K562 (cell line): ENCODE results near the gene SLC38A7. TPM values are rescaled to one million over a fixed set of nuclear protein-coding genes. Genes with fewer than 3 reads are reported as not detected.

Source experiments
- AFF1 ChIP-seq, 2 experiments: fragments of 450-650 bp; IDR thresholded peaks; 2 replicates each; pipeline ENCODE4 v1.6.1; 2018; ENCODE audit warnings: mild to moderate bottlenecking in 2 of 2, low read depth in 1 of 2; ENCODE audit not compliant: partially characterized antibody in 2 of 2
- CAMTA2 ChIP-seq: fragments of 250-450 bp; sonication (Bioruptor Pico); conservative IDR thresholded peaks from 2 replicates; pipeline ENCODE4 v1.5.1; 2022
- ESRRA ChIP-seq: fragments of 450-650 bp; IDR thresholded peaks from 2 replicates; pipeline ENCODE4 v1.6.1; 2014; ENCODE audit warnings: low read depth, mild to moderate bottlenecking, moderate library complexity, borderline replicate concordance
- HES1 ChIP-seq: fragments of 450-650 bp; IDR thresholded peaks from 2 replicates; pipeline ENCODE4 v1.6.1; 2016; ENCODE audit warnings: low read depth, mild to moderate bottlenecking, moderate library complexity
- HMGN3 ChIP-seq: IDR thresholded peaks from 2 replicates; pipeline ENCODE4 v1.6.1; 2011; ENCODE audit warnings: borderline replicate concordance, low read depth, mild to moderate bottlenecking, mixed read lengths, low read length; ENCODE audit not compliant: insufficient read length; ENCODE audit errors: extremely low read depth
- JUN ChIP-seq, 2 experiments: sonication (generic) in 1 of 2; formaldehyde crosslinking in 1 of 2; IDR thresholded peaks; 2 replicates each; pipeline versions ENCODE4 v1.6.1 to v1.8.0; 2012 to 2022; ENCODE audit warnings: borderline replicate concordance in 2 of 2, mild to moderate bottlenecking in 2 of 2, improper control_type of control experiment in 1 of 2, low read depth in 1 of 2, low read length in 1 of 2, missing genetic modification reagents in 1 of 2
- LEF1 ChIP-seq: fragments of 450-650 bp; IDR thresholded peaks from 2 replicates; pipeline ENCODE4 v1.6.1; 2016; ENCODE audit warnings: mild to moderate bottlenecking
- NR0B1 ChIP-seq: fragments of 450-650 bp; IDR thresholded peaks from one replicate; pipeline ENCODE4 v1.6.1; 2018; ENCODE audit warnings: mild to moderate bottlenecking, moderate library complexity; ENCODE audit not compliant: partially characterized antibody
- RBM34 ChIP-seq: fragments of 200-400 bp; formaldehyde crosslinking; IDR thresholded peaks from 2 replicates; pipeline ENCODE4 v1.6.1; 2018; ENCODE audit warnings: low read length, borderline replicate concordance; ENCODE audit not compliant: insufficient read depth
- SAP30 ChIP-seq: fragments of 200-600 bp; sonication (generic); IDR thresholded peaks from 2 replicates; pipeline ENCODE4 v1.6.1; 2012; ENCODE audit warnings: borderline replicate concordance, low read depth, mild to moderate bottlenecking, moderate library complexity, low read length, control low read depth, inconsistent platforms; ENCODE audit not compliant: insufficient read depth, poor library complexity, severe bottlenecking
- SIX5 ChIP-seq, 2 experiments: IDR thresholded peaks; 2 replicates each; pipeline ENCODE4 v1.6.1; 2011; ENCODE audit warnings: low read length in 2 of 2, borderline replicate concordance in 1 of 2, low read depth in 1 of 2, mild to moderate bottlenecking in 1 of 2, moderate library complexity in 1 of 2; ENCODE audit not compliant: insufficient read depth in 1 of 2
- YY1 ChIP-seq, 3 experiments: IDR thresholded peaks; 2 replicates each; pipeline ENCODE4 v1.6.1; 2011; ENCODE audit warnings: low read length in 2 of 3, mild to moderate bottlenecking in 2 of 3, moderate library complexity in 2 of 3, borderline replicate concordance in 1 of 3, control low read depth in 1 of 3, low read depth in 1 of 3; ENCODE audit not compliant: insufficient read depth in 3 of 3, insufficient replicate concordance in 2 of 3, control insufficient read depth in 1 of 3, insufficient read length in 1 of 3; ENCODE audit errors: extremely low read depth in 1 of 3
- ZNF584 ChIP-seq: fragments of 200-800 bp; sonication (Bioruptor generic); IDR thresholded peaks from 2 replicates; pipeline ENCODE4 v1.6.1; 2016; ENCODE audit warnings: low read depth, mild to moderate bottlenecking, missing genetic modification characterization, missing compliant biosample characterization
- ZNF79 ChIP-seq: fragments of 250-450 bp; sonication (Bioruptor Pico); IDR thresholded peaks from 2 replicates; pipeline ENCODE4 v1.4.0; 2020; ENCODE audit warnings: low read depth, mild to moderate bottlenecking, moderate library complexity
- polyA plus RNA-seq, 8 experiments: library from polyadenylated mRNA; depleted of rRNA in 4 of 8; stranded (reverse) in 5 of 8; unstranded in 3 of 8; fragments of >200 nt; fragmentation: Nextera tagmentation in 2 of 8; fragmentation: Illumina TruSeq in 1 of 8; extraction: Ambion mirVana in 2 of 8; extraction: Trizol in 1 of 8; gene quantifications; 2 replicates each; pipeline versions ENCODE4 v1.2.1 to v1.2.3, GENCODE V29; 2011 to 2014; ENCODE audit warnings: inconsistent platforms in 1 of 8, missing spikeins in 1 of 8
- total RNA-seq, 7 experiments: library from RNA; depleted of rRNA in 6 of 7; stranded (reverse); fragments of >200 nt in 6 of 7; fragmentation: Illumina TruSeq in 2 of 7; extraction: Trizol in 2 of 7; gene quantifications; 2 replicates each; pipeline versions ENCODE4 v1.2.1 to v1.2.3, GENCODE V29; 2011 to 2021; ENCODE audit warnings: low replicate concordance in 1 of 7
- TF ChIP-seq, protein P1 (sequence below): sonication (generic); formaldehyde crosslinking; IDR thresholded peaks from 2 replicates; pipeline ENCODE4 v1.9.0; 2022; ENCODE audit warnings: mild to moderate bottlenecking, missing genetic modification reagents
- TF ChIP-seq, protein P2 (sequence below): IDR thresholded peaks from 2 replicates; pipeline ENCODE4 v1.6.1; 2011; ENCODE audit not compliant: insufficient read length; ENCODE audit errors: extremely low read depth

The SLC38A7 gene
- total and polyA plus RNA-seq, 9 of the 15 experiments (the other 6 are each of a cell fraction or from before 2014, with no cell fraction given), result 2.7 to 12.2 (median 6.5) TPM

- TF ChIP-seq AFF1 (IDR thresholded peaks at IDR 0.05; ENCODE audit: low read depth in 1 of 2, partially characterized antibody in 2 of 2) (peak in 1 of 2 experiments; percentile 86), YY1 (IDR thresholded peaks at IDR 0.05; ENCODE audit: borderline replicate concordance in 1 of 3, control insufficient read depth in 1 of 3, extremely low read depth in 1 of 3, insufficient read depth in 3 of 3, insufficient read length in 1 of 3, insufficient replicate concordance in 2 of 3, low read depth in 1 of 3, low read length in 2 of 3) (peak in 2 of 3 experiments; percentile 69 to 73), ZNF584 (CRISPR knock-in tag) (no peak), NR0B1 (no peak), RBM34 (no peak), SAP30 (peak; percentile 92), CAMTA2 (CRISPR knock-in tag) (no peak), HMGN3 (peak; percentile 57), ESRRA (0 out of 2 replicates have a peak, but pooled peaks have one; percentile 36), LEF1 (no peak; the same call in 1 of the 2 replicates), JUN (IDR thresholded peaks at IDR 0.05; ENCODE audit: borderline replicate concordance, low read depth, low read length) (peak; percentile 38; the same call in 1 of the 2 replicates), JUN (CRISPR knock-in tag; IDR thresholded peaks at IDR 0.05; ENCODE audit: borderline replicate concordance) (no peak), HES1 (0 out of 2 replicates have a peak, but pooled peaks have one; percentile 10), SIX5 (IDR thresholded peaks at IDR 0.05; ENCODE audit: borderline replicate concordance in 1 of 2, insufficient read depth in 1 of 2, low read depth in 1 of 2, low read length in 2 of 2) (peak; percentile 92), ZNF79 (no peak)
- TF ChIP-seq, protein P1, sequence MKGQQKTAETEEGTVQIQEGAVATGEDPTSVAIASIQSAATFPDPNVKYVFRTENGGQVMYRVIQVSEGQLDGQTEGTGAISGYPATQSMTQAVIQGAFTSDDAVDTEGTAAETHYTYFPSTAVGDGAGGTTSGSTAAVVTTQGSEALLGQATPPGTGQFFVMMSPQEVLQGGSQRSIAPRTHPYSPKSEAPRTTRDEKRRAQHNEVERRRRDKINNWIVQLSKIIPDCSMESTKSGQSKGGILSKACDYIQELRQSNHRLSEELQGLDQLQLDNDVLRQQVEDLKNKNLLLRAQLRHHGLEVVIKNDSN (CRISPR knock-in tag), result peak; percentile 100
- TF ChIP-seq, protein P2, sequence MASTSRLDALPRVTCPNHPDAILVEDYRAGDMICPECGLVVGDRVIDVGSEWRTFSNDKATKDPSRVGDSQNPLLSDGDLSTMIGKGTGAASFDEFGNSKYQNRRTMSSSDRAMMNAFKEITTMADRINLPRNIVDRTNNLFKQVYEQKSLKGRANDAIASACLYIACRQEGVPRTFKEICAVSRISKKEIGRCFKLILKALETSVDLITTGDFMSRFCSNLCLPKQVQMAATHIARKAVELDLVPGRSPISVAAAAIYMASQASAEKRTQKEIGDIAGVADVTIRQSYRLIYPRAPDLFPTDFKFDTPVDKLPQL, result no peak
These were observed at the start of gene SLC38A7 (continued) for GRCh38 chr16:58684354-58685083.
